Panc1 (cell line): ENCODE measurements around the gene UNC5CL. TPM values are rescaled to one million over a fixed set of nuclear protein-coding genes. Genes with fewer than 3 reads are reported as not detected.

Source experiments
- ATAC-seq: fragments of 200-7000 bp; cut with Tn5 transposase; 2 replicates; pipeline ENCODE4 v1.9.1; 2020; ENCODE audit warnings: mild to moderate bottlenecking, moderate library complexity
- Bru-seq: library from RNA; stranded (reverse); fragments of 400-500 nt; gene quantifications from one replicate; lab custom pipeline; 2021; lab: Mats Ljungman, UMichigan
- BruChase-seq, 2 experiments: library from RNA; stranded (reverse); fragments of 400-500 nt; gene quantifications; one replicate each; lab custom pipeline; 2021; lab: Mats Ljungman, UMichigan
- BruUV-seq: library from RNA; stranded (reverse); fragments of 400-500 nt; replicated peaks from 2 replicates; lab custom pipeline; 2021; lab: Mats Ljungman, UMichigan
- CTCF ChIA-PET: fragments of 300-600 bp; sonication (Branson Sonifier 250); formaldehyde crosslinking; loops from one replicate; lab custom pipeline; 2022; ENCODE audit warnings: antibody characterized with exemption; lab: Charles Lee
- POLR2A ChIA-PET: fragments of 300-600 bp; sonication (Branson Sonifier 250); formaldehyde crosslinking; loops from one replicate; lab custom pipeline; 2022; ENCODE audit warnings: antibody characterized with exemption; lab: Charles Lee
- DNase-seq: peaks from one replicate; pipeline ENCODE4 v3.0.0-alpha.2; 2010; ENCODE audit warnings: low read depth, low spot score
- H3K27ac ChIP-seq: 2 replicates; pipeline ENCODE4 v1.5.1; 2011; ENCODE audit warnings: mild to moderate bottlenecking, low read length, inconsistent platforms
- H3K27me3 ChIP-seq: fragments of 200-500 bp; sonication (Bioruptor generic); 2 replicates; pipeline ENCODE4 v1.6.0; 2014; ENCODE audit warnings: low read length, inconsistent platforms; ENCODE audit not compliant: control insufficient read depth, insufficient read depth
- H3K36me3 ChIP-seq: fragments of 200-500 bp; sonication (Bioruptor generic); 2 replicates; pipeline ENCODE4 v1.5.1; 2014; ENCODE audit warnings: inconsistent platforms, mild to moderate bottlenecking, low read length, moderate library complexity; ENCODE audit not compliant: control insufficient read depth, insufficient read depth
- H3K4me1 ChIP-seq: 2 replicates; pipeline ENCODE4 v1.5.1; 2011; ENCODE audit warnings: inconsistent platforms, mild to moderate bottlenecking, low read length, moderate library complexity; ENCODE audit not compliant: control insufficient read depth, insufficient read depth
- H3K4me3 ChIP-seq, 2 experiments: 2 replicates each; pipeline ENCODE4 v1.5.1; 2011 to 2012; ENCODE audit warnings: low read depth in 2 of 2, low read length in 2 of 2, mild to moderate bottlenecking in 2 of 2, inconsistent platforms in 1 of 2, moderate library complexity in 1 of 2
- H3K9me3 ChIP-seq: fragments of 200-500 bp; sonication (Bioruptor generic); 2 replicates; pipeline ENCODE4 v1.5.1; 2014; ENCODE audit warnings: low read depth, mild to moderate bottlenecking, inconsistent platforms, low read length, moderate library complexity; ENCODE audit not compliant: control insufficient read depth, insufficient read depth
- CTCF ChIP-seq: fragments of 450-650 bp; IDR thresholded peaks from 2 replicates; pipeline ENCODE4 v1.5.1; 2017; ENCODE audit warnings: mild to moderate bottlenecking
- POLR2AphosphoS5 ChIP-seq: IDR thresholded peaks from 2 replicates; pipeline ENCODE4 v1.6.1; 2012; ENCODE audit warnings: mild to moderate bottlenecking, low read depth, low read length, moderate library complexity
- REST ChIP-seq, 2 experiments: IDR thresholded peaks; 2 replicates each; pipeline ENCODE4 v1.6.1; 2011 to 2012; ENCODE audit warnings: low read depth in 2 of 2, control low read depth in 1 of 2, low read length in 1 of 2, mild to moderate bottlenecking in 1 of 2, moderate library complexity in 1 of 2; ENCODE audit not compliant: insufficient read depth in 1 of 2
- SIN3A ChIP-seq: IDR thresholded peaks from 2 replicates; pipeline ENCODE4 v1.6.1; 2012; ENCODE audit warnings: low read depth, mild to moderate bottlenecking, low read length, moderate library complexity, borderline replicate concordance; ENCODE audit not compliant: insufficient read depth
- TCF7L2 ChIP-seq: IDR thresholded peaks from 2 replicates; pipeline ENCODE4 v1.6.1; 2011; ENCODE audit warnings: mild to moderate bottlenecking, low read depth, low read length, inconsistent platforms
- in situ Hi-C: cut with HindIII; loops from 2 replicates; pipeline ENCODE4 v1.10.0; 2016; ENCODE audit warnings: low sequenced_read_pairs, low pct_unique_long_range_greater_than_20kb
- intact Hi-C: fragments of 100-400 bp; cut with micrococcal nuclease; formaldehyde crosslinking; loops from one replicate; pipeline ENCODE4 v1.10.0; 2022; ENCODE audit not compliant: unreplicated experiment
- long read RNA-seq: library from polyadenylated mRNA; unstranded; transcript quantifications from one replicate; pipeline ENCODE4 v2.0.0, GENCODE V29; 2021; ENCODE audit not compliant: unreplicated experiment
- polyA plus RNA-seq: library from polyadenylated mRNA; unstranded; fragments of >200 nt; gene quantifications from one replicate; pipeline ENCODE4 v1.2.1, GENCODE V29; 2012; ENCODE audit warnings: missing spikeins; ENCODE audit not compliant: insufficient read length
- total RNA-seq: library from RNA; stranded (reverse); gene quantifications from one replicate; pipeline ENCODE4 v1.2.1, GENCODE V29; 2021; ENCODE audit not compliant: unreplicated experiment

UNC5CL gene
- total RNA-seq (0.36 TPM), Bru-seq, nascent RNA (percentile 36 among the genes with signal in this experiment), BruChase-seq, experiment 1, labeled RNA remaining after a 2-hour chase (percentile 49 among the genes with signal in this experiment), BruChase-seq, experiment 2, labeled RNA remaining after a 6-hour chase (percentile 45 among the genes with signal in this experiment)
- 0.67 TPM for polyA plus RNA-seq
- long read RNA-seq, partial matches to known transcripts = 0 of 1 reads
- long read RNA-seq, other reads (novel, unspliced or antisense) = 1 of 1 reads

GRCh38 chr6:41039060-41039998, at the start of gene UNC5CL:
UNC5CL (minus strand) TSS chr6:41039221; CDS start chr6:41035074, 4,147 bp downstream.
- ChIA-PET CTCF (interaction anchor here (0.5 to 0.6 kb wide), 3 partner anchors 33 to 334 kb away, joined by 3 read pairs; partner anchors contain the start of gene OARD1), POLR2A (no interaction called here)
- intact Hi-C loops (no loop called here), in situ Hi-C loops (no loop called here)
- TF ChIP-seq CTCF (peak; percentile 86), POLR2AphosphoS5 (no peak)
- no TSS peak for BruUV-seq
- Histone ChIP-seq H3K27ac (no peak within 1 kb of the TSS), H3K9me3 (no peaks in the 10 kb centered on the region), H3K27me3 (no peaks in the 10 kb centered on the region; the same call in 1 of the 2 replicates), H3K4me1 (0 out of 2 replicates have a peak, but pooled peaks cover 5% of the 10 kb centered on the region), H3K36me3 (no peaks in the 10 kb centered on the region), H3K4me3 (no peak within 1 kb of the TSS)
- peak; percentile 25 for DNase-seq
- peak; percentile 80 for ATAC-seq

- in situ Hi-C loops = no loop called here
- H3K9me3 ChIP-seq = no peaks in the 10 kb centered on the region
- DNase-seq = no peak
- H3K27me3 ChIP-seq = no peaks in the 10 kb centered on the region
- no TSS peak for BruUV-seq
- TF ChIP-seq POLR2AphosphoS5 (no peak), REST (IDR thresholded peaks at IDR 0.05; ENCODE audit: insufficient read depth in 1 of 2, low read depth in 2 of 2, low read length in 1 of 2) (no peak), CTCF (no peak), TCF7L2 (no peak), SIN3A (no peak)
- no peaks in the 10 kb centered on the region for H3K4me1 ChIP-seq
- H3K4me3 ChIP-seq = no peak overlapping the region
- intact Hi-C loops = no loop called here
- H3K27ac ChIP-seq = no peak overlapping the region
- ChIA-PET CTCF (no interaction called here), POLR2A (no interaction called here)
- H3K36me3 ChIP-seq = peaks cover 41% of the 10 kb centered on the region
- no peak for ATAC-seq
Observed at GRCh38 chr6:41088451-41088850, 49.4 kb upstream of the UNC5CL start.
